Retinal pigment epithelial cell (primary cell): ENCODE results near the gene ARHGAP18.

Experiments
- DNase-seq: peaks from one replicate; pipeline ENCODE4 v3.0.0-alpha.2; 2010; ENCODE audit warnings: low read depth
- H3K4me3 ChIP-seq: 2 replicates; pipeline ENCODE4 v1.5.1; 2011; ENCODE audit warnings: mild to moderate bottlenecking, low read length, control low read depth, moderate library complexity
- TF ChIP-seq, protein P1 (sequence below): conservative IDR thresholded peaks from 2 replicates; pipeline ENCODE4 v1.5.1; 2011; ENCODE audit warnings: low read depth, low read length, control low read depth, inconsistent platforms

Gene ARHGAP18

DNA sequence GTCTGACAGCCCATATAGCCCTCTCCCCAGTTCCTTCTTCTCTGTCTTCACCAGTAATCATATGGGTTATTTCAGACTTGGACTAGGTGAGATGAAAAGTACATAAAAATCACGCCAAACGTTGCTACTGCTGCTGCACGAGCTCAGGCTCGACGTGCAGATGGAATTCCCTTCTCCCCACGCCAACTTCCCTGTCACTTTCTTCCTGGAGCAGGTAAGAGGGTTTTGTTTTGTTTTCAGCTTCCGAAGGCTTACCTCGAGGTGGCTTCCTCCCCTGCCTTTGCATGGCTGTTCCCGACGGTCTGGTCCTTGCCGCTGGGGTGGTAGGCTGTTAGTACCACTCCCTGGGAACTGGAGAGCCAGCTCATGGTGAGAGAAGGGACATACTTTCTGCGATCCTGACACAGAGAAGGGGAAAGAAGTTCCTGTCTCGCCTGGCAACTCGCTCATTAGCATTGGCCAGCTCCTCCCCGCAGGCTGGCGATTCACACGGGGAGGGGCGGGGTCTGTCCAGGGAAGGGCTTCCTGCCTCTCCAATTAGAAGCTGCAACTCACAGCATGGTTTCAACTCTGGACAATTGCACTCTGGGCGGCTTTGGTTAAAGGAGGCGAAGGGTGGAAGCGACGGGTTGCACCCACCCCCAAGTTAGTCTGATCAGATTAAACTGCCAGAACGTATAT lies at the start of gene ARHGAP18:
TSS of gene ARHGAP18 (minus strand) at position 409 of the 681 bp plus-strand sequence. CDS start at position 368, 41 bp downstream.
- H3K4me3 ChIP-seq = peak within 1 kb of the TSS; percentile 70
- DNase-seq = peak; percentile 87
- TF ChIP-seq, protein P1, sequence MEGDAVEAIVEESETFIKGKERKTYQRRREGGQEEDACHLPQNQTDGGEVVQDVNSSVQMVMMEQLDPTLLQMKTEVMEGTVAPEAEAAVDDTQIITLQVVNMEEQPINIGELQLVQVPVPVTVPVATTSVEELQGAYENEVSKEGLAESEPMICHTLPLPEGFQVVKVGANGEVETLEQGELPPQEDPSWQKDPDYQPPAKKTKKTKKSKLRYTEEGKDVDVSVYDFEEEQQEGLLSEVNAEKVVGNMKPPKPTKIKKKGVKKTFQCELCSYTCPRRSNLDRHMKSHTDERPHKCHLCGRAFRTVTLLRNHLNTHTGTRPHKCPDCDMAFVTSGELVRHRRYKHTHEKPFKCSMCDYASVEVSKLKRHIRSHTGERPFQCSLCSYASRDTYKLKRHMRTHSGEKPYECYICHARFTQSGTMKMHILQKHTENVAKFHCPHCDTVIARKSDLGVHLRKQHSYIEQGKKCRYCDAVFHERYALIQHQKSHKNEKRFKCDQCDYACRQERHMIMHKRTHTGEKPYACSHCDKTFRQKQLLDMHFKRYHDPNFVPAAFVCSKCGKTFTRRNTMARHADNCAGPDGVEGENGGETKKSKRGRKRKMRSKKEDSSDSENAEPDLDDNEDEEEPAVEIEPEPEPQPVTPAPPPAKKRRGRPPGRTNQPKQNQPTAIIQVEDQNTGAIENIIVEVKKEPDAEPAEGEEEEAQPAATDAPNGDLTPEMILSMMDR = no peak

- H3K4me3 ChIP-seq = no peak overlapping the region
- no peak for DNase-seq
- TF ChIP-seq, protein P1 = no peak
These were observed 45.8 kb upstream of the ARHGAP18 start for GRCh38 chr6:129755787-129756186.

DNA sequence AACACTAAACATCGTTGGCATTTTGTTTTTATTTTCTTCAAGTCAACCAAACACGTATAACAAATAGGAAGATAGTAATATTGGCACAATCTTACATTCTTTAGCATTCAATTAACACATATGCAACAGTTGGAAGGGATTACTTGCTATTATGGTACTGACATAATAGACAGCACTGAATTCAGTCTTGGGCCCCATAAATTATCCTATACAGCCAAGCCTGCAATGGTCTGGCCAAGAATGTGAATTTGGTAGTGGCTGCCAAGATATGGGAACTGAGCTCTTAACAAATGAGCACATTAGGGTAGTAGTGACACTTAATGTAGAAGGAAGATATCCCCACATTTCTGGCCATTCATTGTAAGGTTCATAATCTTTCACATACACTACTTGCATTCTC lies 44.8 kb upstream of the ARHGAP18 start:
- H3K4me3 ChIP-seq = no peak overlapping the region
- TF ChIP-seq, protein P1 = no peak
- no peak for DNase-seq

- no peak overlapping the region for H3K4me3 ChIP-seq
- no peak for DNase-seq
- TF ChIP-seq, protein P1 = no peak
These were observed 43.4 kb upstream of the ARHGAP18 start for GRCh38 chr6:129753422-129753821.

DNA sequence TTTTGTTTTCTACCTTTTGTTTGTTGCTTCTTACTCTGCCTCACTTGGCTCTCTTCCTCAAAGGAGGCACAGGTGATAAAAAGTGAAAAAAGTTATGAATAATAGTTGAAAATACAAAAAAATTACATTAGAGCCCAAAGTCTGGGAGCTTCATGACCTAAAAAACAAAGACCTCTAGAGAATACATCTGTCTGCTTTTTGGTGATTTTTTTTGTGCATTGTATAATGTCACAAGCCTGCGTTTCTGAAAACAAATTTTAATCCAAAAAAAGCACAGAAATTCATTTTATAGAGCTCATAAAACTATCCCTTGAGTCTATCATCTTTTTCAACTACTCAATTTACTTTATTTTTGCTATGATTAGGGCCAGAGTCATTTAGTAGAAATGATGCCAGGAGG lies 41.4 kb upstream of the ARHGAP18 start:
- no peak for DNase-seq
- TF ChIP-seq, protein P1 = no peak
- H3K4me3 ChIP-seq = no peak overlapping the region

- TF ChIP-seq, protein P1 = no peak
- no peak for DNase-seq
- H3K4me3 ChIP-seq = no peak overlapping the region
These were observed 40.4 kb upstream of the ARHGAP18 start for GRCh38 chr6:129750360-129750759.

DNA sequence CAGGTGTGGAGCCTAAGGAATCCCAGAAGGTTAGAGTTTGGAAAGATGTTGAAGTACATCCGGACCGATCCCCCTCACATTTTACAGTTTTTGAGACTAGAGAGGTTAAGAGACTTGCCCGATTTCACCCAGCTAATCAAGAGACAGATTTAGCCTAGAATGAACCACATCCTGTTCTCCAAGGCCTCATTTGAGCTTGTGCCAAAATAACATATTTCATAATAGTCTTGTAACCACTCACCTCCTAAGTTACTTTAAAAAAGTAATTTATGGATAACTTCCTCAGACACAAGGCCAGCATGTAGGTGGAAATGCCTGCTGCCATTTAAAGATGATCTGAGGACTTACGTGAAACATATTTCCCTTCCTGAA lies 39.8 kb upstream of the ARHGAP18 start:
- TF ChIP-seq, protein P1 = no peak
- DNase-seq = peak; percentile 68
- no peak overlapping the region for H3K4me3 ChIP-seq
